ENCODE data around the gene STH.

- no peak for TF ChIP-seq CTCF (IDR thresholded peaks at IDR 0.05; ENCODE audit: insufficient read depth, low read length, poor library complexity, severe bottlenecking)
- no peak for TF ChIP-seq EZH2phosphoT487 (conservative IDR thresholded peaks at IDR 0.05; ENCODE audit: low read length)
Measured at GRCh38 chr17:45977506-45977824, 21.6 kb upstream of the STH start.

Measured in SU-DHL-6 (cell line).